ENCODE measurements around the gene PRKAA1. TPM values are rescaled to one million over a fixed set of nuclear protein-coding genes. Genes with fewer than 3 reads are reported as not detected.

The PRKAA1 gene
- total RNA-seq, 1 experiment from 2014 or later, result 28.8 TPM

DNA sequence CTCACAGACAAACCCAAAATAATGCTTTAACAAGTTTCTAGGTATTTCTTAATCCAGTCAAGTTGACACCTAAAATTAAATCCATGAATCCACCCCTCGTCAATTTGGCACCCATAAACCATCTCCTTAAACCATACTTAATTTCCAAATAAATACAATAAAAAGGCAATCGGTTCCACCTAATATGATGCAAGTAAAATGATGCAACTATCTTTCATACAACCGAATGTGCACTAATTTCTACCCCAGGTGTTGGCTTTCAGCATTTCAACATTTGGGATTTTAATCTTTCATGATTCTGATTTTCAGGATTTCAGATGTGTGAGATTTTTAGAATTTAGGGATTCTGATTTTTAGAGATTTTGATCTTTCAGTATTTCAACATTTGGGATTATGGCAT is 17.3 kb downstream of the PRKAA1 start:
- Histone ChIP-seq H3K79me2 (ENCODE audit: insufficient read depth, low read length) (peaks cover 23% of the 10 kb centered on the region; the same call in 1 of the 2 replicates), H4K91ac (ENCODE audit: insufficient read length, low read depth, low read length) (no peak overlapping the region), H3K9me3 (ENCODE audit: control insufficient read depth, low read depth, low read length) (no peaks in the 10 kb centered on the region), H3K4me1 (ENCODE audit: insufficient read depth, low read length) (no peaks in the 10 kb centered on the region), H4K5ac (ENCODE audit: insufficient read length, low read depth, low read length) (no peak overlapping the region), H3K79me1 (ENCODE audit: insufficient read depth, low read depth, low read length, poor library complexity, severe bottlenecking) (peaks cover 3% of the 10 kb centered on the region), H3K4me2 (ENCODE audit: insufficient read depth, insufficient read length, low read length) (no peak overlapping the region), H4K8ac (replicated peaks; ENCODE audit: insufficient read length, low read depth, low read length) (no peak overlapping the region), H2AFZ (ENCODE audit: low read length) (no peak overlapping the region), H3K14ac (ENCODE audit: insufficient read depth, low read length) (no peak overlapping the region), H2BK15ac (ENCODE audit: low read depth, low read length) (no peak overlapping the region), H2BK20ac (ENCODE audit: low read depth, low read length, poor library complexity, severe bottlenecking) (no peak overlapping the region), H3T11ph (ENCODE audit: low read length) (no peak overlapping the region), H3K56ac (ENCODE audit: insufficient read length, low read depth, low read length) (no peak overlapping the region), H2BK12ac (ENCODE audit: insufficient read length, low read depth, low read length) (no peak overlapping the region), H3K23me2 (ENCODE audit: insufficient read length, low read depth, low read length, poor library complexity, severe bottlenecking) (no peaks in the 10 kb centered on the region), H2AK5ac (ENCODE audit: insufficient read length, low read length) (no peak overlapping the region), H2BK5ac (ENCODE audit: insufficient read length, low read length) (no peak overlapping the region), H3K9ac (ENCODE audit: extremely low read depth, insufficient read length, low read length) (no peak overlapping the region), H3K27me3 (ENCODE audit: insufficient read depth, low read length) (no peaks in the 10 kb centered on the region), H3K23ac (ENCODE audit: insufficient read length, low read depth, low read length) (no peak overlapping the region), H4K20me1 (ENCODE audit: control insufficient read depth, insufficient read depth, insufficient read length) (no peaks in the 10 kb centered on the region), H3K4ac (ENCODE audit: low read depth, low read length) (no peak overlapping the region), H3K27ac (ENCODE audit: insufficient read length, low read depth, low read length) (no peak overlapping the region), H3K18ac (ENCODE audit: insufficient read length, low read depth, low read length) (no peak overlapping the region), H2BK120ac (ENCODE audit: low read depth, low read length, poor library complexity, severe bottlenecking) (no peak overlapping the region)
- no peak for DNase-seq
- no peaks in the 10 kb centered on the region for H3K9me3 Mint-ChIP-seq
- peak overlapping the region in 2 of 3 experiments; percentile 6 to 49; a peak in 2 of 7 replicates for H3K27ac Mint-ChIP-seq
- TF ChIP-seq CTCF (conservative IDR thresholded peaks at IDR 0.05), result no peak
- no peaks in the 10 kb centered on the region for H3K27me3 Mint-ChIP-seq (ENCODE audit: low read depth)
- WGBS (ENCODE audit: extremely low coverage, insufficient read length, low lambda C conversion rate), result 100% methylated on average over 1 of the region's 3 CpGs
- peaks cover 7 to 14% (median 12%) of the 10 kb centered on the region in 3 experiments; a peak in 6 of 7 replicates for H3K36me3 Mint-ChIP-seq (ENCODE audit: insufficient read depth in 1 of 3, low read depth in 3 of 3)
- no peaks in the 10 kb centered on the region; a peak in 1 of 4 replicates for H3K4me1 Mint-ChIP-seq
- H3K4me3 Mint-ChIP-seq, result no peak overlapping the region
